Endodermal cell (in vitro differentiated cells): ENCODE data around the gene GNAZ. TPM values are rescaled to one million over a fixed set of nuclear protein-coding genes. Genes with fewer than 3 reads are reported as not detected.
A peak's percentile ranks its signal among the peaks of the same experiment; 100 is the strongest.

Experiments used
- DNase-seq: peaks from one replicate; pipeline ENCODE4 v3.0.0-alpha.2; 2017
- H3K27ac ChIP-seq: 2 replicates; pipeline ENCODE4 v1.5.1; 2013; ENCODE audit warnings: mild to moderate bottlenecking, low read depth, low read length, moderate library complexity
- H3K27me3 ChIP-seq: 2 replicates; pipeline ENCODE4 v1.6.1; 2013; ENCODE audit warnings: mild to moderate bottlenecking, low read length, moderate library complexity; ENCODE audit not compliant: insufficient read depth, control insufficient read depth, poor library complexity, severe bottlenecking
- H3K36me3 ChIP-seq: 2 replicates; pipeline ENCODE4 v1.7.0; 2013; ENCODE audit warnings: mild to moderate bottlenecking, low read length, moderate library complexity; ENCODE audit not compliant: control insufficient read depth, insufficient read depth
- H3K4me1 ChIP-seq: one replicate; pipeline ENCODE4 v1.7.0; 2013; ENCODE audit warnings: low read length; ENCODE audit not compliant: control insufficient read depth, insufficient read depth
- H3K4me3 ChIP-seq: 2 replicates; pipeline ENCODE4 v1.5.1; 2013; ENCODE audit warnings: mild to moderate bottlenecking, low read length, moderate library complexity
- H3K9ac ChIP-seq: 2 replicates; pipeline ENCODE4 v1.6.1; 2013; ENCODE audit warnings: mild to moderate bottlenecking, low read length, moderate library complexity; ENCODE audit not compliant: poor library complexity, severe bottlenecking; ENCODE audit errors: extremely low read depth
- H3K9me3 ChIP-seq: 2 replicates; pipeline ENCODE4 v1.6.1; 2013; ENCODE audit warnings: mild to moderate bottlenecking, low read length, moderate library complexity; ENCODE audit not compliant: control insufficient read depth
- H3K27ac Mint-ChIP-seq: 2 replicates; pipeline ENCODE4 v1.8.0; 2020; ENCODE audit warnings: mixed read lengths
- H3K27me3 Mint-ChIP-seq: 2 replicates; pipeline ENCODE4 v1.8.0; 2021; ENCODE audit warnings: mild to moderate bottlenecking, mixed read lengths; ENCODE audit not compliant: insufficient read depth
- H3K36me3 Mint-ChIP-seq: 2 replicates; pipeline ENCODE4 v1.8.0; 2020; ENCODE audit warnings: low read depth, mixed read lengths
- H3K4me1 Mint-ChIP-seq: 2 replicates; pipeline ENCODE4 v1.8.0; 2020; ENCODE audit warnings: mixed read lengths
- H3K4me3 Mint-ChIP-seq: 2 replicates; pipeline ENCODE4 v1.8.0; 2020; ENCODE audit warnings: mild to moderate bottlenecking, moderate library complexity, mixed read lengths
- H3K9me3 Mint-ChIP-seq: 2 replicates; pipeline ENCODE4 v1.8.0; 2020; ENCODE audit warnings: mild to moderate bottlenecking, mixed read lengths
- CTCF ChIP-seq: fragments of 200-600 bp; sonication (generic); conservative IDR thresholded peaks from 2 replicates; pipeline ENCODE4 v1.5.0; 2021; ENCODE audit warnings: antibody characterized with exemption, mild to moderate bottlenecking
- WGBS, 2 experiments: methylation state at CpG; one replicate each; pipeline versions ENCODE4 v1.1.5 to v1.1.7; 2013; ENCODE audit warnings: missing lambda C conversion rate in 2 of 2, mixed read lengths in 1 of 2; ENCODE audit not compliant: insufficient coverage in 1 of 2, insufficient read length in 1 of 2; 5-methylcytosine and 5-hydroxymethylcytosine counted together
- total RNA-seq, 2 donors: library from RNA; stranded (reverse); fragmentation: NEBNext Ultra II Directional in 1 of 2; extraction: Animal tissue kit (Norgen Biotek cat#: 25700) in 1 of 2; gene quantifications; 2 replicates in 1 of 2; 3 replicates in 1 of 2; pipeline ENCODE4 v1.2.1, GENCODE V29; 2021

Gene GNAZ
- total RNA-seq, 2 donors from 2014 or later: 16.7 to 17.9 TPM

- no peaks in the 10 kb centered on the region for H3K36me3 ChIP-seq
- peak overlapping the region; percentile 48 for H3K27ac Mint-ChIP-seq
- H3K27me3 Mint-ChIP-seq: no peaks in the 10 kb centered on the region
- no peak overlapping the region for H3K4me3 ChIP-seq
- H3K9ac ChIP-seq: no peak overlapping the region
- no peaks in the 10 kb centered on the region for H3K9me3 Mint-ChIP-seq
- H3K4me1 Mint-ChIP-seq: peaks cover 21% of the 10 kb centered on the region
- H3K4me3 Mint-ChIP-seq: no peak overlapping the region
- 89 to 91% methylated on average over 3 to 5 of the region's 5 CpGs for WGBS, 2 experiments
- H3K4me1 ChIP-seq: peaks cover 8% of the 10 kb centered on the region
- H3K27me3 ChIP-seq: no peaks in the 10 kb centered on the region
- no peaks in the 10 kb centered on the region for H3K9me3 ChIP-seq
- H3K36me3 Mint-ChIP-seq: no peaks in the 10 kb centered on the region
- no peak overlapping the region for H3K27ac ChIP-seq
- no peak for DNase-seq
- no peak for TF ChIP-seq CTCF
Measured at GRCh38 chr22:23082534-23083314, 12.4 kb downstream of the GNAZ start.

GRCh38 chr22:23083315-23084021 lies 13.1 kb downstream of the GNAZ start:
- Mint-ChIP-seq H3K9me3 (no peaks in the 10 kb centered on the region), H3K27me3 (no peaks in the 10 kb centered on the region), H3K27ac (no peak overlapping the region), H3K4me3 (no peak overlapping the region), H3K36me3 (no peaks in the 10 kb centered on the region), H3K4me1 (peaks cover 21% of the 10 kb centered on the region)
- no peak overlapping the region for H3K9ac ChIP-seq
- no peak overlapping the region for H3K4me3 ChIP-seq
- no peak overlapping the region for H3K27ac ChIP-seq
- peaks cover 8% of the 10 kb centered on the region for H3K4me1 ChIP-seq
- no peaks in the 10 kb centered on the region for H3K27me3 ChIP-seq
- no peaks in the 10 kb centered on the region for H3K9me3 ChIP-seq
- DNase-seq: no peak
- H3K36me3 ChIP-seq: no peaks in the 10 kb centered on the region
- no peak for TF ChIP-seq CTCF
- WGBS, 2 experiments: 92 to 100% methylated on average over 3 to 13 of the region's 13 CpGs

- Mint-ChIP-seq H3K4me3 (no peak overlapping the region), H3K27me3 (no peaks in the 10 kb centered on the region), H3K36me3 (no peaks in the 10 kb centered on the region), H3K9me3 (no peaks in the 10 kb centered on the region), H3K4me1 (peaks cover 26% of the 10 kb centered on the region), H3K27ac (no peak overlapping the region)
- Histone ChIP-seq H3K36me3 (no peaks in the 10 kb centered on the region), H3K4me1 (peaks cover 8% of the 10 kb centered on the region), H3K27me3 (no peaks in the 10 kb centered on the region), H3K4me3 (no peak overlapping the region), H3K9ac (no peak overlapping the region), H3K9me3 (no peaks in the 10 kb centered on the region), H3K27ac (no peak overlapping the region)
- WGBS, 2 experiments: 96 to 98% methylated on average over 8 to 14 of the region's 14 CpGs
- TF ChIP-seq CTCF: no peak
- DNase-seq: no peak
Measured at GRCh38 chr22:23084453-23085350, 14.4 kb downstream of the GNAZ start.
